Measurements from ENCODE around the gene ZBTB44.

- TF ChIP-seq CTCF (IDR thresholded peaks at IDR 0.05) (no peak), MAX (IDR thresholded peaks at IDR 0.05; ENCODE audit: low read depth) (no peak), FOXJ3 (CRISPR knock-in tag; IDR thresholded peaks at IDR 0.05) (no peak), GATA2 (CRISPR knock-in tag; IDR thresholded peaks at IDR 0.05) (no peak), NRF1 (IDR thresholded peaks at IDR 0.05; ENCODE audit: low read depth, low read length) (no peak)
Measured at GRCh38 chr11:130208241-130209127, 106.2 kb downstream of the ZBTB44 start.

All from SK-N-SH (cell line).